ENCODE results near the gene MNX1.

- TF ChIP-seq CTCF (IDR thresholded peaks at IDR 0.05) (no peak), POLR2A (IDR thresholded peaks at IDR 0.05) (peak; percentile 82), EP300 (IDR thresholded peaks at IDR 0.05; ENCODE audit: low read depth) (no peak), POLR2AphosphoS5 (IDR thresholded peaks at IDR 0.05) (peak; percentile 41 to 72 (median 70))
Observed at GRCh38 chr7:157009170-157009777, 1.2 kb downstream of the MNX1 start.
